DOHH2 (cell line): ENCODE measurements around the gene SYNE1.

ENCODE experiments used
- EZH2phosphoT487 ChIP-seq: fragments of 200-600 bp; sonication (generic); IDR thresholded peaks from 2 replicates; pipeline ENCODE4 v1.6.1; 2017; ENCODE audit warnings: borderline replicate concordance, mild to moderate bottlenecking, antibody characterized with exemption, low read length, moderate library complexity, mixed read lengths
- TF ChIP-seq, protein P1 (sequence below): fragments of 200-600 bp; sonication (generic); IDR thresholded peaks from one replicate; pipeline ENCODE4 v1.5.1; 2014; ENCODE audit warnings: antibody characterized with exemption, mild to moderate bottlenecking, low read depth, low read length; ENCODE audit not compliant: poor library complexity, severe bottlenecking

DNA sequence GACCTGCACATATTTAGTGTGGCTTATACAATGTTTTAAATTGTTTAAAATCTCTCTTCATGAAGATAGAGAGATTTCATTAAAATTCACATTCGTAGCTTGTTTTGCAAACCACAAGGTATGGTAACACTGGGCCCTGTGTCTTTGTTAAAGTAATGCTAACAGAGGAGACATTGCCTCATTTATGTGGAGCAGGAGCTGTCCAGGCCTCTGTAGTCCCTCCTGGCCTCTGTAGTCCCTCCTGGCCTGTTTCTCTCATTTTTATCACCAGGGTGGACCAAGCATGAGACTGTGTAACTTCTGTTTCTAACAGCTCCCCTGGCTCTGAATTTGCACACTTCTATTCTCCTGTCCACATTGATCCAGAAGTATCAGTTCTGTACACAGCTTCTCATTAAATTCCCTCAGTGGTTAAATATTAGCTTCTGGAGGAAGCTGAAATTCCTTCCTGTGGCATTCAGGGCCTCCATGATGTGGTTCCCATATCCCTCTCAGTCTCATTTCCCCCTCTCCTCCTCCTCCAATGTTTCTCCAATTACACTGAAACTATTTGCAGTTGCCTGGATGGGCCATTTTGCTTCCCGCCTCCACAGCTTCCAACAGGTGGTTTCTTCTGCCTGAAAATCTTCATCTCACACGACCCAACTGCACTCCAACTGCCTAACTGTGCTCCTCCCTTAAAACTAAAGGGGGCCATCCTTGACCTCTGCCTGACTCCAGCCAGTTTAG lies 340.4 kb downstream of the SYNE1 start:
- TF ChIP-seq, protein P1, sequence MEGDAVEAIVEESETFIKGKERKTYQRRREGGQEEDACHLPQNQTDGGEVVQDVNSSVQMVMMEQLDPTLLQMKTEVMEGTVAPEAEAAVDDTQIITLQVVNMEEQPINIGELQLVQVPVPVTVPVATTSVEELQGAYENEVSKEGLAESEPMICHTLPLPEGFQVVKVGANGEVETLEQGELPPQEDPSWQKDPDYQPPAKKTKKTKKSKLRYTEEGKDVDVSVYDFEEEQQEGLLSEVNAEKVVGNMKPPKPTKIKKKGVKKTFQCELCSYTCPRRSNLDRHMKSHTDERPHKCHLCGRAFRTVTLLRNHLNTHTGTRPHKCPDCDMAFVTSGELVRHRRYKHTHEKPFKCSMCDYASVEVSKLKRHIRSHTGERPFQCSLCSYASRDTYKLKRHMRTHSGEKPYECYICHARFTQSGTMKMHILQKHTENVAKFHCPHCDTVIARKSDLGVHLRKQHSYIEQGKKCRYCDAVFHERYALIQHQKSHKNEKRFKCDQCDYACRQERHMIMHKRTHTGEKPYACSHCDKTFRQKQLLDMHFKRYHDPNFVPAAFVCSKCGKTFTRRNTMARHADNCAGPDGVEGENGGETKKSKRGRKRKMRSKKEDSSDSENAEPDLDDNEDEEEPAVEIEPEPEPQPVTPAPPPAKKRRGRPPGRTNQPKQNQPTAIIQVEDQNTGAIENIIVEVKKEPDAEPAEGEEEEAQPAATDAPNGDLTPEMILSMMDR, result no peak
- no peak for TF ChIP-seq EZH2phosphoT487
